Medulla oblongata (tissue), 1 donor: ENCODE measurements around the gene HPS4.

Experiments
- DNase-seq: peaks from one replicate; pipeline ENCODE4 v3.0.0-alpha.2; 2015; ENCODE audit errors: extremely low spot score

HPS4 gene

DNA sequence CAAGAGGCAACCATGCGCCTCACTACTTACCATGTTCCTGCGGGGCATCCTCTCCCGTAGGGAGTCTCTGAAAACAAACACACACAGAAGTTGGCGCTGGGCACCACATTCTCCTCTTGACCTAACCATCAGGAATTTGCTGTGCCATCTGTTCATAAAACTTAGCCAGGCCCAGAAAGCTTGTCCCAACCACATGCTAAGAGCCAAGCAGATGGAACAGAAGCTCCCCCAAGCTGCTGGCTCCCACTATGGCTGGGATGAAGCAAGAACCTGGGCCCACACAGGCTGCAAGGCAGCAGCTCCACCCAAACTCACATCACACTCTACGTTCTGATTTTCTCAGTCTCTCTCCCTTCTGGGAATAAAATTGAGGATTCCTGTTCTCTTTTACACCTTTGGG, 17.4 kb downstream of the HPS4 start:
- no peak for DNase-seq

DNA sequence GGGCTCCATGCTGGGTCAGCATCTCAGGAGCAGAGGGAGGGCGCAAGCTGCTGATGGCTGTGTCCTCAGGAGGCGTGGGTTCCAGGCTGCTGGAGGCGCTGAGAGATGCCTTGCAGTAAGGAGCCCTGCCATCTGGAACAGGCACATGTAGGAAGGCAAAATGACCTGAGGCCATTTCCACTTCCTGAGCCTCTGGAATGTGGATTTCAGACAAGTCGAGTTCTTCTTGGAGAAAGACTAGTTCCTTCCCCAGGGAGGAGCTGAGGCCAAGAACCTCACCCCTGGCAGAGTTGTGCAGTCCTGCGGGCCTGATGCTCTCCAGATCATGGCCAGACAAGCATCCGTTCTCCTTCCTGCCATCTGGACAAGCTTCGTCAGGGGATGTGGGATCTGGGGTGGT, 19.3 kb downstream of the HPS4 start:
- DNase-seq = no peak

DNA sequence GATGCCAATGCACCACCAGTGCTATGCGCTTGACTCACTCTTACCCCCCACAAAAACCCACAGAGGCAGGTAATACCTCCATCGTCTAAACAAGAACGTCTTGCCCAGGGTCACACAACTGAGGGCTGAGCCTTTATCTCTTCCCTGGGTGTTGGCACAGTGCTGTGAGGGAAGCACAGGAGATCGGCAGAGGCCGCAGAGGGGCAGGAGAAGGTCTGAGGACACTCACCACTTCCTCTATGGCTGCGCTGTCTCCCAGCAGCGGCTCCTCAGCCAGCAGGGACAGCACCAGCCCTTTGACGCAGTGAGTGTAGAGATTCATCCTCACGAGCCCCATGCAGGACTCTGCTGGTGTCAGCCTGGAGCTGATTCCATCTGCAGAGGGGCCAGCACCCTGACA, 19.9 kb downstream of the HPS4 start:
- DNase-seq = no peak

DNA sequence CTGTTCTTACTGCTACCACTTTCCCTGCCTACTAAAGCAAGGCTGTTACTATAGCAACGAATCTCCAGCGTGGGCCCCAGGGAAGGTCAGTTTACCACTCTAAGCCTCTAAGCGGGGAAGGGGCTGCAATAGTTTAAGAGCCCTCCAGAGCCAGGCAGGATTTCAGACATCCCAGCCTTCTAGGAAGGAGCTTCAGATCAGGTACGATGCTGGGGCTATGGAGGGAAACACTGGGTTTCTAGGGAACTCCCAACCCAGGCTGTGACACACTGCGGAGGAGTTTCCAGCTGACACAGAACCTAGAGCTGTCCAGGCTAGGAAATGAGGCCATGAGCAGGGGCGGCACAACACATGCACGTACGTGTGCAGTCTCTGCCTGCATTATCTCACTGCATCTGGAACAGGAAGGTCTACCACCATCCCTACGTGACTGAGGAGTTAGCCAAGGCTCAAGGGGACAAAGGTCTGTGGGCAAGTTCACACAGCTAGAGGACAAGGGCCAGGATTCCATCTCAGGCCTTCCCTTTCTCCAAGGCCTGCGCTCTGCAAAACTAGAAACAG, 20.4 kb downstream of the HPS4 start:
- no peak for DNase-seq

DNA sequence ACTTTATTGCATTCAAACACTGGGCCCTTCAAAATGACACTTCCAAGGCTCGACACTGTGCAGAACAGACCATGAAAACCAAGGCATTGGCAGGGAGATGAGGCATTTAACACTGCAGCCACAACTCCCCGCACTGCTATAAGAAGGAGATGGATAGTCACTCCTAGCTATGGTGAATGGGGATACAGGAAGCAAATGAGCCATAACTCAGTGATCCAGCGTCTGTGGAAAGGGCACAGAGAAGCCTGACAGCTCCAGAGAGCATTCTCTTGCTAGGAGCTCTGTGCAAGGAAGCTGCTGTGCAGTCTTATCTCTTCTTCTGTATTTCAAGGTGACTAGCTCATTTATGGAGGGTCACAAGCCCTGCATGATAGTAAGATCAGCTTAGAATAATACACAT, 20.9 kb downstream of the HPS4 start:
- DNase-seq = no peak

DNA sequence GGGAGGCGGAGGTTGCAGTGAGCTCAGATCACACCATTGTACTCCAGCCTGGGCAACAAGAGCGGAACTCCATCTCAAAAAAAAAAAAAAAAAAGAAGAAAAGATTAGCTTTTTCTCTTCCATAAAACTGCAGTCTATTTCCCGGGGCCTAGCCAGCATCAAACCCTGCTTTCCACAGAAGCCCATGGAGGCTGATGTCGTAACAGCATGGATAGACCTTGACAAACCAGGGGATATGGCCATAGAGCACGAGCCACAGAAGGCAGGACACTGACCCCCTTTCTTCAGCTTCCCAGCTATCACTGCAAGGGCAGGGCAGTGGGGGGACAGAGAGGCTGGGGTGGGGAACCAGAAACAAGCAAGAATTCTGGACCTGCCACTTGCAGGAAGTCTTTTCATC, 21.5 kb downstream of the HPS4 start:
- no peak for DNase-seq

DNA sequence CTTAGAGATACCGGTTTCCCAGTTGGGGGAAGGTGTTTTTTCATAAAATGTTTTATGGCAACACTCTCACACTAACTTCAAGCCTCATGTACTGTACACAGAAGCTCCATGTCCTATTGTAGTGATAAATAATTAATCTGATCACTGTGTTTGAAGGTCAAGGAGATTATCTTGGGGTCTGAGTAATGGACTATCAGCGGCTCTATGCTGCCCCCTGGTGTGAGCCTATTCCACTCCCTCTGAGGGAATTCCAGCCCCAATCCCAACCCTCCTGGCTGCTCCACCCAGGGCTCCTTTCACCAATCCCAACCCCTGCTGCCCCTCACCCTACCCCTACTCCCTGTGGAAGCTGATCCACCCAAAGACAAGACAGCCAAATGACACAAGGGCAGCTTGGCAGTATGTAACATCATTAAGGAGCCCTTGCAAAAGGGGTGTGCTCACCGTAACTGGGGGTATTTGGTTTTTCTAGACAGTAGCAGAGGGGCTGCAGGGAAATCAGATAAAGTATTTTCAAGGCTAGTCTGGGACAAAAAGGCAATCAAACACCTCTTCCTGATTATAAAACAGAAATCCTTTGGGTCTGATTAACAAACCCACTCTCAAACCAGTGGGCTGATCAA, 22.3 kb downstream of the HPS4 start:
- DNase-seq = peak; percentile 46

DNA sequence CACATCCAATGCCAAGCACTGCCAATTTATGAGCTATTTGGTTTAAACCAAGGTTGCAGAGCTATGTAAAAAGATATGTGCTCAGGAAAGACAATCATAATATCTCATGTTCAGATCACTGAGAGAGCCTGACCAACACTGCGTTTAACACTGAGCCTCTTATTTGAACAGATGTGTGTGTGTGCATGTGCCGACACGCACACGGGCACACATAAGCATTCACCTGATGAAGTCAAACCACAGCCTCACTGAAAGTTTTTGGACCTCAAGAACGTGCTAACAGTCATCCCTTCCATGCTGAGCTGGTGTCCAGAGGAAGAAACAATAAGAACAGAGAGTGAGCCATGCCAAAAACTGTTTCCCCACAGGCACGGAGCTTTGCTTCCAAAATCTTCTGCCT, 23.4 kb downstream of the HPS4 start:
- no peak for DNase-seq

DNA sequence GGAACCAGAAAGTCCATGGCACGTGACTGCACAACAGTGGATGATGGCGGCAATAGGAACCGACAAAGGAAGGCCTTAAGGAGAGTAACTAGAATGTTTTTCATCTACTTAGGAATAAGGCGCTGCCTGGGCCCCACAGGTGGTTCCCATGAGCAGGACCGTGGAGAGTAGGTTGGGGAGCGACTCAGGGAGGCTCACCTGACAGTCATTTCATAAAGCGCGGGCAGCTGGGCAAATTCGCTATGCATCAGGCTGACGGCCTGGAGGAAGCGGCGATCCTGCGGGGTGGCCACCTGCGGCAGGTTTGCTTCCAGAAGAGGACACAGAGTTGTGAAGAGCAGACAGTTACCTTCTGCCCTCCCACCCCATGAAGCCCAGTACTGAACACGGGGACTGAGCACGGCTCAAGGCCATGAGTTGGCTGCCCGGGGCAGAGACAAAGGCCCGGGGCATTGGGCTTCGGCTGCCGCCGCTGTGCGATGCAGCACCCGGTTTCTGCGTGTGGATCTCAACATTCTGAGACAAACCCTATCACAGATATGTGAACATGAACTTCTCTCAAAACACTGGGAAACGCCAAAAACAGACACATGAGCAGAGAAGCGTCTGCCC, 25.8 kb downstream of the HPS4 start:
- DNase-seq = no peak

DNA sequence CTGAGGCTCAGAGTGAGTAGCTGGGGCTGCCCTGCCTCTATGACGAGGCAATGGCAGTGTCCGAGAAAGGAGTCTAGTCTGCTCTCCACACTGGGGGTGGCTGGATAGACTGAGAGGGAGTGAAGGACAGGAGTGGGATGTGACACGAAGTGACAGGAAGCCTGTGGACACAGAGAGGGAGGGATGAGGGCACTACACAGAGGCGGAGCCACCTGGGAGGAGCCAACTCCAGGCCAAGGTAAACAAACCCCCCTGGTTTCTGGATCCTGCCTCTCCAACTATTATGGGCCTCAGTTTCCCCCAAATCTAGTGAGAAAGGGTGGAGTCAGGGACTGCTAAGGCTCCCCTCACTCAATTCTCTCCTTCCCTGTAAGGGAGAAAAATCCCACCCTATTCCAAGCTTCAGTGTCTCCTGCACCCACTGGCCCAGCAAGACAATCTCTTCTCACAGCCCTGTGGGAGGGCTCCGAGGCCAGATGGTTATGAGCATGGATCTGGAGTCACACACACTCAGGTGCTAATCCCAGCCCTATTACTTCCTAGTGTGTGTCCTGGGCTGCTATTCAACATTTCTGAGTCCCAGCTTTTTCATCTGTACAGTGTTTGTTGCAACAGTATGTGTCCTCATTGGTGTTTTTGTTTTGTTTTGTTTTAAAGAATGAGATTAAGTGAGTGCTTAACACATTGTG, 29.6 kb downstream of the HPS4 start:
- no peak for DNase-seq

DNA sequence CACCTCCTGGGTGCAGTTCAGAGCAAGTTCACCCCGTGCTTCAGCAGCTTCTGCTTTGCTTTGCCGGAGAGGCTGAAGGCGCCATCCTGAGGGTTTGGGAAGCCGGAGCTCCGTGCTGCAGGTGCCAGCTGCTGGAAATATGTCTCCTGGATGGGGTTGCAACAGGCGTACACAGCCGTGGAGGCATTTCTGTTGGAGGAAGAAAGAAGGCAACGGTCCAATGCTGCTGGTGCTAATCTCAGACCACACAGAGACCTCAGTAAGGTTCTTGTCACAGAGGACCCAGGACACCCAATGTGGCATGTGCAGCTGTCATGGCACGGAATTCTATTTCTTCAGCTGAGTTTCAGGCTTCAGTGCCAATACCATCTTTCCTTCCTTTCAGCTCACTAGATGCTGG, 30.4 kb downstream of the HPS4 start:
- no peak for DNase-seq

DNA sequence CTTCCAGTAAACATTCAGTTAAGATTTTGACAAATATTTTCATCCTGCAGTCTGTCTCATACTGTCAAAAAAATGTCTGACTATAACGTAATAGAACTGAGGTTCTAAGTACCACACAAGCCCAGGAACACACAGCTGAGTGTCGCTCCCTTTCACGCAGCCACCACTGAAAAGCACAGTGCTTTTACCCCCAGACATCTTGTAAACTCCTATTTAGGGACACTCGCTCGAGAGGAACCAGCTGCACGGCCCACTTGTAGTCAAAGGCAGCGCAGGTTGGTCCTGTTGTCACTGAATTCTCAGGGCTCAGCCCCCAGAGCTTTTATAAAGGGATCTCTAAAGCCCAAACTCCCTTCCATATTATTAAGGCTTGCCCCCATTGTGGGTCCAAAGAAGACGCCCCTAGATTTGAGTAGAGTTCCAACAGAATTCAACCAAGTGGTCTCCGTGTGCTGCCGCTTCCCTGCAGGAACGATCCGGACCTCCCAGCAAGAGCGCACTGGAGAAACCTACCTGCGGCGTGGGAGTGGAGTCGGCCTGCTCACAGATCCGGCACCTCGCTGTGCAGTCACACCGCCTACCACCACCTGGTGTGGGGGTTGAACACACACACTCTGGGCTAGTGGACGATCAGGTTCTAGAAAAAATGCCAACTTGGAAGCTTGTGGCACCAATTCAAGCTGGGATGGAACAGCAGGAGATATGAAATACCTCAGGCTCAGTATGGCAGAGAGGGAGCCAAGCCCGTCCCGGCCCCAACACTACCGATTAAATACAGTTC, 31.2 kb downstream of the HPS4 start:
- no peak for DNase-seq

DNA sequence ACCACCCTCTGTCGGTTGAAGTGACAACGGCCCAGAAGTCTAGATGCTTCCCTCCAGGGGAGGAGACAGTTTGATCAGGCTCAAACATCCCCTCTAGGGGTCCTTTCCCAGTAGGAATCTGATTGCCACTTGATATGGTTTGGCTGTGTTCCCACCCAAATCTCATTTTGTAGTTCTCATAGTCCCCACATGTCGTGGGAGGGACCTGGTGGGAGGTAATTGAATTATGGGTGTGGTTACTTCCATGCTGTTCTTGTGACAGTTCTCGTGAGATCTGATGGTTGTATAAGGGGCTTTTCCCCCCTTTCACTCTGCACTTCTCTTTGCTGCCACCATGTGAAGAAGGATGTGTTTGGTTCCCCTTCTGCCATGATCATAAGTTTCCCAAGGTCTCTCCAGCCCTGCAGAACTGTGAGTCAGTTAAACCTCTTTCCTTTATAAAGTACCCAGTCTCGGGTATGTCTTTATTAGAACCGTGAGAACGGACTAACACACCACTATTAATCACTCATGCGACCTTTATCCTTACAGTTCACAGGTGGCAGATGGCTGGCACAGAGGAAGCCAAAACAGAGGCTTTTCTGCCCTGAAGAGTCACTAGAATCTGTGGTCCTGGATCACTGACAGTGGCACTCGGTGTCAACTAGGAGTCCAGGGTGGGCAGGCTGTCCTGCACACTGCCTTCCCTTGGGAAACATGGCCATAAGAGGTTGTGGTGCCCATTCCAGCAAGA, 33.0 kb downstream of the HPS4 start:
- DNase-seq = no peak

DNA sequence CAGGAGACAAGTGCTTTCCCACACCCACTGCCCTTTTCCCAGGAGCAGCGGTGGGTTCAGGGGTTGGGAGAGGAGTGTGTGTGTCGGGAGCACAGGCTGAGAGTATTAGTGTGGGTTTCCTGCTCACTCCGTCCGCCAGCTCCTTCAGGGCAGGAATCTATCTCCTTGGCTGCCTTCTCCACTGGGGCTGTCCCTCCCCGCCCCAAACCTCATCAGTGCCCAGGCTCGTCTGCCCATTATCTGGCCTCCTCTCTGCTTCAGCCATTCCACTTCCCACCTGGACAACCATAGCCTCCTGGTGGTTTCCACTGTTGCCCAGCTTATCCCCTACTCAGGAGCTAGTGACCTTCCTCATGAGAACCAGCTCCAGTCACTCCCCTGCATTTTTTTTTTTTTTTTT, 34.6 kb downstream of the HPS4 start:
- no peak for DNase-seq

DNA sequence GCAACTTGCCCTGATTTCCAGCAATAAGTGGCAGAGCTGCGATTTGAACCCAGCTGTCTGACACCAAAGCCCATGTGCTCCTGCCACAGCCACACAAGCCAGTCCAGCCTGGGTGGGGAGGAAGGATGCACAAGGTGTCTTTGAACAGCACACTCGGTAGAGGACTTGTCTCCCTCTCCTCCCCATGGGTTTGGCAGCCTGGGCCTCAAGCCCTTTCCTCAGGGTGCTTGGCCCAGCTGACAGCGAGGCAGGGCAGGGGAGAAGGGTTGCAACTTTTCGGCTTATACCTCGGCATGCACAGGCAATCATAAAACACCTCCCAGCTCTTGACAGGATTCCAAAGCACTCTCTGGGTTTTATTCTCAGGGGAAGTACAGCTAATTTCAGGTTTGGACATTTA, 35.2 kb downstream of the HPS4 start:
- DNase-seq = no peak

DNA sequence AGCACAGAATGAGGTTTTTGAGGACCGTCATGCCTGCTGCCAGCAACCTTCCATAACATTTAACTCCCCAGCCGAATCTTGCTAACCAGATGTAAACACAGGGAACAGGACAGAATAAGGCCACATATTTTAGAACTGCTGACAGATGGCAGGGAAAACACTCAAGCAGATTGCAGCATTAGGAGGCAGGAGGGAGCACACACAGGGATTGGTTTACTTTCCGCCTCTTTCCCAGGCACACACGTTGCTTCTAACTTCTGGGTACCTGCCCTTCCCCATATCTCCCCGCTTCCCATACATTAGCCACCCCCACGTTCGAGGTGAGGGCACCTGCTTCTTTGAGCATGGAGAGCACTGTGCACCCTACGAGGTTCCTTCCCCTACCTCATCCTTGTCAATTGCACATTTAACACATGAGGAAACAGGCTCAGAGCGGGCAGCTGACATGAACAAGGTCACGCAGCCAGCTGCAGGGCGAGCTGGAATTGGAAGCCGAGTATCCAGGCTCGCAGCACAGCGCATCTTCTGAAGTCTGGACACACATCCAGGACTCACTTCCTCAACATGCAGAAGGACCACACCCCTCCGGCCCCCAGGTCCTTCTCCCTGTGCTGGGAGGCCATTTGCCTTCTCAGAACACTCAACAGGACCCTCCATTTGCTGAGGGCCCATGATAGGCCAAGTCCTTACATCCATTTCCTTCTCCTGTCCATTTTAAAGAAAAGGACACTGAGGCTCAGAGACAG, 35.8 kb downstream of the HPS4 start:
- no peak for DNase-seq

DNA sequence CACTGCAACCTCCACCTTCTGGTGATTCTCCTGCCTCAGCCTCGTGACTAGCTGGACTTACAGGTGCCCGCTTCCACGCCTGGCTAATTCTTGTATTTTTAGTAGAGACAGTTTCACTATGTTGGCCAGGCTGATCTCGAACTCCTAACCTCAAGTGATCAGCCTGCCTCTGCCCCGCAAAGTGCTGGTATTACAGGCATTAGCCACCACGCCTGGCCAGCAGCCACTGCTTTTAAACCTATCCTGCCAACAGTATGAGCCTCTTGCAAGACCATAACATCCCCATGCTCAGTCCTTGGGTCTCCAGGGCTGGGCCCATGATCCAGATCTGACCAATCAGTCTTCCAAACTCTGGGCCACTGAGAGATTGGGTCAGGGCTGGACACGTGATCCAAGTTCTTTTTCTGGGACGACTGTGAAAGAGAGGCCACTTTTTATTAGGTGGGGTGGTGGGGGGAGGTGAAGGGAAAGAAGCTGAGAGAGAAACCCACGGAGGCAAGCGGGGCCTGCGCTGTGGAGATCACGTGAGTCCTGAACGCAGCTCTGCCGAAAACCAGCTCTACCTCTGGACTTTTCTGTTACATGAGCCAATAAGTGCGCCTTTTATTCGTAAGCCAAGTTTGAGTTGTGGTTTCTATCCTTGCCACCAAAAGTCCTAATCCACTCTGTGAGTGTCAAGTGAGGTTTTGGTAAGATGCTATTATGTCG, 36.6 kb downstream of the HPS4 start:
- no peak for DNase-seq

DNA sequence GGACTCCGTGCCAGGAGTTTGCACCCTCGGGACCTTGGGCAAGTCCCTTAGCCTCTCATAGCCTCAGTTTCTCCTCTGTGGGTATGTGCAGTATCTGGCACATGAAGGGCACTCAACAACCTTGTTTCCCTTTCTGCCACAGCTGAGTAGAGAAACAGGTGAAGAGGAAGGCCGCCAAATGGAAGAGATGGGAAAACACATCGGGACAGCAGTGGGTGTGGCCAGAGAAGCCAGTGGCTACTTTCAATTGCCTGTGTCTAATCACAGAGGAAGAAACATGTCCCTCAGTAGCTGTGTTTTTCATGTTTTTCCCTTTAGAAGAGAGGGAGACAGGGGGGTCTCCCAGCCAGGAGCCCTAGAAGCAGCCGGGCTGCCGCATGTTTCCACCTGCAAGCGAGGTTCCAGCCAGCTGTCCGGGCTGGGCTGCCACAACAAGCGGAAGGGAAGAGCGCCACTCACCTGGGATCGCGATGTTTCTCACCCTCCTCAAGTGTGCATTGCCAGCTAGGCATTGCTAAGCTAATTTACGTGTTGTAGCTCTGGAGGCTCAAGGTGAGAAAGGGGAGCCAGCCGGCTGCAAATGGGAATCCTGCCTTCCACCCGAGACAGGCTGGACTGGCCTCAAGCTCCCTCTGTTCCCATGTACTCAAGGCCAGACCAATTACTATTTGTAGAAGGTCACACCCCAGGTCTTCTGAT, 37.9 kb downstream of the HPS4 start:
- DNase-seq = no peak

DNA sequence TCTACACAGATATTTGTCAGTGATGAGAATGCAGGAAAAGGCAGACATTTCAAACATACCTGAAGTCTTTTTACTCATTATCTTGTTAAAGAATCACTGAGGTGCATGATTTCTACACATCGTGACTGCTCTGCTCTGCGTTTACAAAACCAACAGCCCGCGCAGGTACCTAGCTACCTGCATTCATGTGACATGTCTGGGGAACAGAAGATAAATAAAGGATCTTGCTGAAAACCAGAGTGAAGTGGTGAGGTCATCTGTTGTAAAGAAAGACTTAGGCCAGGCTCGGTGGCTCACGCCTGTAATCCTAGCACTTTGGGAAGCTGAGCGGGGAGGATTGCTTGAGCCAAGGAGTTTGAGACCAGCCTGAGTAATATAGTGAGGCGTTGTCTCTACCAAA, 38.8 kb downstream of the HPS4 start:
- no peak for DNase-seq
